Dermis microvascular lymphatic vessel endothelial cell (primary cell): ENCODE results near the gene TMEM187. TPM values are rescaled to one million over a fixed set of nuclear protein-coding genes. Genes with fewer than 3 reads are reported as not detected.

Experiments
- DNase-seq, 2 donors: peaks; one replicate each; pipeline versions ENCODE4 v3.0.0 to v3.0.0-alpha.2; 2010; ENCODE audit warnings: low read depth in 2 of 2
- total RNA-seq: library from RNA; depleted of rRNA; stranded (reverse); fragments of >200 nt; gene quantifications from 2 replicates; pipeline ENCODE4 v1.2.1, GENCODE V29; 2014

TMEM187 gene
- total RNA-seq, 1 donor from 2014 or later = 2.7 TPM

DNA sequence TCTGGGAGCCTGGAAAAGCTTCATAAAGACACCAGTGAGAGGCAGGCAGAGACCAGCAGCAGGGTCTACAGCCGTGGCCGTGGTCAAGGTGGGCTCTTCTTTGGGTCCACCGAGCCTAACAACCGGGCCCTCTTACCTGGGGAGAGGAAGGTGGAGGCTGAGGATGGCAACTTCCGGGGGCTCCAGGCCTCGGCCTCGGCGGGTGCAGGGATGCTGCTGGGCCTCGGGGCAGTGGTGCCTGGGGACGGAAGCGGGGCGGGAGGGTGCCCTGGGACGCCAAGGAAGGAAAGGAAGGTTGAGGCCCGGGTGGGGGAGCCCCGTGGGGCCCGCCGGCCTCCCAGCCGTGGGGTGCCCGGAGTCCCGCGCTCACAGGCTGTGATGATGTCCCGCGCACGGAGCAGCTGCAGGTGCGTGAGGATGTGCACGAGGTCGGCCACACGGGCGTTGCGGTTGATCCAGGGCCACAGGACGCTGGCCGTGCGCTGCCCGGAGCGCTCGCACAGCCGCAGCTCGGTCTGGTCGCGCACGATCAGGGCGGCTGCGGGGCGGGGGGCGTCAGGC is 46.6 kb downstream of the TMEM187 start:
- no peak for DNase-seq

- peak; percentile 21 to 67 for DNase-seq
Observed at GRCh38 chrX:154019633-154020528, 47.3 kb downstream of the TMEM187 start, which contains the start of gene IRAK1. IRAK1 (minus strand) TSS chrX:154019902; CDS start chrX:154019812, 90 bp downstream.

DNA sequence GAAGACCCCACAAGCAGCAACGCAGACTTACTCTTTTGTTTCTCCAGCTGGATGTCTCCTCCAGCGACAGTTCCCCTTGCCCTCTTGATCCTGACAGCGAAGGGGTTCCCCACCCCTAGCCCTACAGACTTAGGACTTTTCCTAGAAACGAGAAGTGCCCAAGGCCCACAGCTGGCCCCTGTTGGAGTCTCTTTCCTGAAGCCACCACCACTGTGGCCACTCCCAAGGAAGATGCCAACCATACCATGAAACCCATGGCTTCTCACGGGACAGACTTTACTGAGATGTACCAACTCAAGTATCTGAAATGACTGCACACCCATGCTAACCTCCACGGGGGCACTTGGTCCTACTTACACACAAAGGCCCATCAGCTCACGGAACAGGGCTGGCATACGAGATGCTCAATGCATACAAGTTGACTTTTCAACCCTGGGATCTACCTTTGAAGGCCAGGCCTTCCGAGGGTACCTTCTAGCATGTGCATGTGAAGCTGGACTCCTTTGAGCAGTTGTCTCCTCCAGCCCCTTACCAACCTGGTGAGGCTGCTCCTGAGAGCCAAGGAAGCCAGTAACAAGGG is 48.1 kb downstream of the TMEM187 start:
- no peak for DNase-seq

GRCh38 chrX:154021131-154021611 is 48.6 kb downstream of the TMEM187 start:
- DNase-seq = peak in 1 of 2 donors; percentile 65

DNA sequence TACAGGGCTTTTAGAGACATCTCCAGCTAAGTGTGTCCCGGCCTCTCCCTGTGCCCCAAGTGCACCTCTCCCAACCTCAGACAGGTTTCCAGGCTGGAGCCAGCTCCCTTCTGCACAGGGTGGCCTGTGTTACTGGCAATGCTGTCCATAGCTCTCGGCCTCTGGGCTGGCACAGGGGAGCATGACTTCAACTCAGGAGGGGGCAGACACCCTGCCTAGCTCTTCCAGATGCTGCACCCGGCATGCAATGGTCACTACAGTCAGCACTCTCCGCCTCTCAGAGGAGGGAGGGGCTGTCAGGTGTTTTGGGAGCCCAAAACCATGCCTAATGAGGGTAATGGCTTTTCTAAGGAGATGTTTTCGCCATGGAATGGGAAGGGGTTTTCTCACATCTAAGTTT is 49.6 kb downstream of the TMEM187 start:
- no peak for DNase-seq

GRCh38 chrX:154023276-154024000 is 50.9 kb downstream of the TMEM187 start:
- no peak for DNase-seq

DNA sequence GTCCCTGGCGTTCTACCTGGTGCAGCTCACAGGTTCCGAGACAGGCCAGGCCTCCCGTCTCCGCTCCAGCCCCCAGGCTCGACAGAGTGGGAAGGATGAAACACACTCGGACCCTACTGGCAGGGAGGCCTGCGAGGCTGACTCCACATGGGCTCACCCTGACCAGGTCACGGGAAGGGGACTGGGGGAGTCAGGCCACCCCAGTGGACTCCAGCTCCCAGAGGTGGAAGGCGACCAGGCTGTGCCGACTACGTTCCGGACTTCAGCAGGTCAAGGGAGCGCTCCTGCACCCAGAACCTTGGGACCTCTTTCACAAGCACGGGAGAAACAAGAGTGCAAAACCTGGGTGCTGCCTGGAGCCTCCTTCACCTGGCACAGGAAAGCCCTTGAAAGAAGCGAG is 51.7 kb downstream of the TMEM187 start:
- DNase-seq = no peak

DNA sequence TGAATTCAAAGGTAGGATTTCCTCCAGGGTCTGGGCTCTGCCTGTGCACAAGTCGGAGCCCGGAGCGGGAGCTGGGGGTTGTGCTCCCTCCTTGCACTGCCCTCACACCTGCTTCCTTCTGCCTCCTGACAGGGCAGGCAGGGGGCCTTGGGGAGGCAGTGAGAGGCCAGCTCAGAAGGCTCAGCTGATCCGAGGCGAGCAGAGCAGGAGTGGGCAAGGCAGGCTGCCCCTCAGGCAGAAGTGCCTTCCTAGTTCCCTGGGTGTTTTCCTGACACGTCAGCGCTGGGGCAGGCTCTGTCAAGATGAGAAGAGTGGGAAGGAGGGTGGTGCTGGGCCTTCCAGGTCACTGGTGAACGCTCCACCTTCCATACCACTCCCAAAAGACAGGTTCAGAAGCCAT is 52.7 kb downstream of the TMEM187 start:
- DNase-seq = no peak

DNA sequence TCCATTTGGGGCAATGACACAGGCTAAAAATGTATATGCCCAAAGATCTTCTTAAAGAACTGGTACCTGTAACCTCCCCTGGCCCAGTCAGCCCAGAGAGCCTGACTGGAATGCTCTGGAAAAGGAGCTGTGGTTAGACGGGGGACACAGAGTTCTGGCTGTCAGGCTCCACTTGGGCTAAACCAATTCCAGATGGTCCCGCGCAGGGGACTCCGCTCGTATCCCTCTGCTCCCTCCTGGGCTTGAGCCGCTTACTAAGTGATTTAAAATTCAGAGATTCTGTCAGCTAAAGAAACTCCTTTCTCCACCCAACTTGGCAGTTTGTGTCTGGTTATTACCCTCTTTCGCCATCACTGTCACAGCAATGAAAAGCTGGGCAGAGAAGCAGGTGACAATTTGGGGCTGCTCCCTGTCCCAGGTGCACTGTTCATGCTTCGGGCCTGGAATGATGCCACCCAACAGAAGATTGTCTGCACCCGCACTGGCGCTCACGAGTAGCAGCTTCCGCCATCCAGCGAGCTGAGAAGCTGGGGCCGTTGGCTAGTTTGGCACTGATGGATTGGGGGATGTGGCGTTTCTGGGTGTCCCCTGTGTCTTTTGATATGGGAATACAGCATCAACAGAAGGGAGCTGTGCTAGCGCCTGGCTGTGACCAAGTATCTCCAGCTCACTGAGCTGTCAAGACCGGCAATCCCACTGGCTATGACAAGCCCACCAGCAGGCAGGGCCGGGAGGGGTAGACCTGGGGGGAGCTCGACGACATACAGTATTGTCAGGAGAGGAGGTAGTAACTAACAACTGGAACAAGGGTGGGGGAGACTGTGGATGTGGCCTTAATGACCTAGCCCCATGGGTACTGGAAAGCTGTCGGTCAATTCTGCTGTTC is 53.8 kb downstream of the TMEM187 start:
- DNase-seq = no peak

DNA sequence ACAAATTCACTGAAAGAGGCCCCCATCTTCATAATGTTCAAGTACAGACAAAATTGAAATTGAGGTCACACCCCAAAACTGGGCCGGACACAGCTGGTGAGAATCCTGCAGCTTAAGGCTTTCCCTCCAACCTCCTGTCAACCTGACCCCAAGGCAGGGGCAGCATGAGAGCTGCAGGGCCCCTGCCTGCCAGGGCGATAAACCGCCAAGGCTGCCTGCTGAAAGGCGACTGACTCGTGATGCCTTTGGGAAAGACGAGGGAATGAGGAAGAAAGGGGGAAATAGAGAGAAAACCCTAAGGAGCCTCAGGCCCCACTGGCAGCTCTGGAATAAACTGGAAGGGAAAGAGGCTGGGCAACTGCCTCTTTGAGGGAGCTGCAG is 54.5 kb downstream of the TMEM187 start:
- no peak for DNase-seq

DNA sequence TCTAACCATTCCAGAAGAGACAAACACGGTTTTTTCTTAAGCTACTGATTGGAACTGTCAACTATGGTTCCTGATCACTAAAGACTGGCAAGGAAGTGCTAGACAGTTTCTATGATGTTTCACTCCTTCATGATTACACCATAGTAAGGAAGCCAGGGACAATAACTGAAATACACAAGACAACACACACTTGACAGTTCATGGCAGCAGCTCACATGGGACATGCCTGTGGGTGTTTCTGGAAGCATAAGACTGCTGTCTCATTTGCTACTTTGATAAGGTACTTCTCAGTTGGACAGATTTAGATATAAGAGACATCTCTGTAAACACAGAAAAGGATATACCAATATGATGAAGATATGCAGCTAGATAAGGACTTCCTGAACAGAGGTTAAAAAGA is 55.4 kb downstream of the TMEM187 start:
- DNase-seq = no peak

DNA sequence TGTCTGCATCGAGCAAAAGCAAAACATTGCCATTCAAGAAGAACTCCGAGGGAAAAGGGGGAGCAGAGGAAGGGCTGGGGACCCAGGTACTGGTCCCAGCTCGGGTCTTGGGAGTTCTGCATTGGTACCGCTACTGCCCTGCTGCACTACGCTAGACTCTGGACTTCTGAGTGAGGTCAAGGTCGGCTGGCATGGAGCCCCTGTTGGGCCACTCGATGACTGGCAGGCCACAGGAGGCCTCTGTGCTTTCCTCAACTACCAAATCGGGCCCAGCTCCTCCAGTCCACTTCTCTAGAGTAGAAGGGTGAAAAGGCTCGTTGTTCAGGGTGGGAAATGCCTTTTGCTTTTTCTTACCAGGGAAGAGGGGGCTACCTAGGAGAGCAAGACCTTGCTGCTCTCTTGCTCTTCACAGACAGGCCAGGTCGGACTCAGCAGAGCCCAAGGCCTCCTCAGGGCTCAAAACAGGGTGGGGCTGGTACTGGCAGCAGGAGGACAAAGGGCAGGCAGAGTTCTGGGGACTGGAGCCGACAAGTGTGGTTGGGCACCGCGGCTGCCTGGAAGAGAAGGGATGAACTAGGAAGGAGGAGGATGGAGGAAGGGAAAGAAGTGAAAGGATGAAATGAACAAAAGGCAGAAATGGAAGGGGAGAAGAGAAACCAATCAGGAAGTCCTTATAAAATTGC is 56.1 kb downstream of the TMEM187 start:
- no peak for DNase-seq

DNA sequence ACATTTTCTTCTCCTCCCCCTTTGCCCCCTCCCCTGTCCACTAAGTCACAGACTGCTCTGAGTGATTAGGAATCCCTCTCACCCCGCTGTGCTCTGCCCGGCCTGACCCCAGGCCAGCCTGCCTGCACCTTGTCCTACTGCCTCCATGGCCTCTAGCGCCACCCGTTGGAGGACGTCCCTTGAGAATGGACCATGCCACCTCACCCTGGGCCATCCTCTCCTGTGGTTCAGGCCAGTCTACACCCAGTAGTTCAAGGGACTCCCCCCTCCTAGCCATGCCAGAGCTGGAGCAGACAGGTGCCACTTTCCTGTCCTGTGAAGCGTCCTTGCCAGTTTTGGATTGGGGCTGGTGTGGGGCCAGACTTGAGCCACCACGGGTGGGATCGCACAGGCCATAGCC is 56.9 kb downstream of the TMEM187 start:
- no peak for DNase-seq

- no peak for DNase-seq
Observed at GRCh38 chrX:154030266-154030665, 57.7 kb downstream of the TMEM187 start.

DNA sequence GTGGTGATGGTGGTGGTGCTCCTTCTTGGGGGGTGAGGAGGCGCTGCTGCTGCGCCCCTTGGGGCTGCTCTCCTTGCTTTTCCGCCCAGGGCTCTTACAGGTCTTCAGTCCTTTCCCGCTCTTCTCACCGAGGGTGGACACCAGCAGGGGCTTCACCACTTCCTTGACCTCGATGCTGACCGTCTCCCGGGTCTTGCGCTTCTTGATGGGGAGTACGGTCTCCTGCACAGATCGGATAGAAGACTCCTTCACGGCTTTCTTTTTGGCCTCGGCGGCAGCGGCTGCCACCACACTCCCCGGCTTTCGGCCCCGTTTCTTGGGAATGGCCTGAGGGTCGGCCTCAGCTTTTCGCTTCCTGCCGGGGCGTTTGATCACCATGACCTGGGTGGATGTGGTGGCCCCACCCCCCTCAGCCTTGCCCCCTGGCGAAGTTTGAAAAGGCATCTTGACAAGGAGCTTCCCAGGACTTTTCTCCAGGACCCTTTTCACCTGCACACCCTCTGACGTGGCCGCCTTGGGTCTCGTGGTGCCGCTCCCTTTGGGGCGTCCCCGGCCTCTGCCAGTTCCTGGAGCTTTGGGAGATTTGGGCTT is 58.3 kb downstream of the TMEM187 start:
- no peak for DNase-seq

DNA sequence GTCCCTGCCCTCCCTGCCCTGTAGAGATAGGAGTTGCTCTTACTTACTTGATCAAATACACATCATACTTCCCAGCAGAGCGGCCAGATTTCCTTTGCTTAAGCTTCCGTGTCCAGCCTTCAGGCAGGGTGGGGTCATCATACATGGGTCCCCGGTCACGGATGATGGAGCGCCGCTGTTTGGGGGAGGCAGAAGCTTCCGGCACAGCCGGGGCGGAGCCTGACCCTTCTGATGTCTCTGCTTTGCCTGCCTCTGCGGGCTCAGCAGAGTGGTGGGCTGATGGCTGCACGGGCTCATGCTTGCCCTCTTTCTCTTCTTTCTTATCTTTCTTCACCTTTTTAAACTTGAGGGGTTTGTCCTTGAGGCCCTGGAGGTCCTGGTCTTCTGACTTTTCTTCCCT is 59.6 kb downstream of the TMEM187 start:
- no peak for DNase-seq

- no peak for DNase-seq
Observed at GRCh38 chrX:154032653-154033052, 60.1 kb downstream of the TMEM187 start.
